Naive B cell (primary cell): ENCODE results near the gene IL1RN. TPM values are rescaled to one million over a fixed set of nuclear protein-coding genes. Genes with fewer than 3 reads are reported as not detected.

Source experiments
- ATAC-seq, 2 donors: fragments of 150-1000 bp; cut with Tn5 transposase; 2 replicates each; pipeline ENCODE4 v1.10.0; 2021; ENCODE audit warnings: low read depth in 2 of 2, mild to moderate bottlenecking in 2 of 2, moderate library complexity in 2 of 2
- DNase-seq: peaks from one replicate; pipeline ENCODE4 v3.0.0; 2022
- H3K27ac Mint-ChIP-seq, 6 donors: one replicate each; pipeline ENCODE4 v1.8.0; 2020 to 2022; ENCODE audit warnings: mild to moderate bottlenecking in 6 of 6, mixed read lengths in 6 of 6, moderate library complexity in 5 of 6, inconsistent platforms in 2 of 6
- H3K27me3 Mint-ChIP-seq, 3 donors: one replicate each; pipeline ENCODE4 v1.8.0; 2021 to 2022; ENCODE audit warnings: mixed read lengths in 3 of 3, mild to moderate bottlenecking in 1 of 3
- H3K36me3 Mint-ChIP-seq, 2 donors: one replicate each; pipeline ENCODE4 v1.8.0; 2020 to 2022; ENCODE audit warnings: mixed read lengths in 2 of 2, inconsistent platforms in 1 of 2, mild to moderate bottlenecking in 1 of 2
- H3K4me1 Mint-ChIP-seq, 3 donors: one replicate each; pipeline ENCODE4 v1.8.0; 2020 to 2022; ENCODE audit warnings: mixed read lengths in 3 of 3, inconsistent platforms in 1 of 3, mild to moderate bottlenecking in 1 of 3, moderate library complexity in 1 of 3
- H3K4me3 Mint-ChIP-seq, 8 donors: one replicate each; pipeline ENCODE4 v1.8.0; 2020 to 2022; ENCODE audit warnings: mild to moderate bottlenecking in 8 of 8, mixed read lengths in 8 of 8, moderate library complexity in 8 of 8, inconsistent platforms in 2 of 8
- H3K9me3 Mint-ChIP-seq, 7 donors: one replicate each; pipeline ENCODE4 v1.8.0; 2020 to 2022; ENCODE audit warnings: mixed read lengths in 7 of 7, mild to moderate bottlenecking in 5 of 7, inconsistent platforms in 2 of 7, moderate library complexity in 1 of 7
- polyA plus RNA-seq, 6 donors: library from polyadenylated mRNA; unstranded; fragments of 300-500 nt; fragmentation: Illumina TruSeq; gene quantifications; one replicate each; pipeline ENCODE4 v1.2.3, GENCODE V29; 2021; ENCODE audit warnings: low read depth in 6 of 6

IL1RN gene
- polyA plus RNA-seq, 6 donors from 2014 or later: 0.14 to 0.29 TPM; not detected in 4

- peak overlapping the region in 2 of 8 donors; percentile 8 to 19 for H3K4me3 Mint-ChIP-seq
- no peaks in the 10 kb centered on the region for H3K36me3 Mint-ChIP-seq
- peaks cover 6 to 19% (median 18%) of the 10 kb centered on the region in 3 donors for H3K27me3 Mint-ChIP-seq
- peaks cover 23 to 35% (median 25%) of the 10 kb centered on the region in 3 donors for H3K4me1 Mint-ChIP-seq
- DNase-seq (no peak), ATAC-seq (peak; percentile 35 to 50)
- peak overlapping the region in 3 of 6 donors; percentile 27 to 50 (median 35) for H3K27ac Mint-ChIP-seq
- no peaks in the 10 kb centered on the region for H3K9me3 Mint-ChIP-seq
These were observed 3.0 kb upstream of the IL1RN start for GRCh38 chr2:113124181-113124961.

- peaks cover 23 to 29% (median 24%) of the 10 kb centered on the region in 3 donors for H3K4me1 Mint-ChIP-seq
- DNase-seq (no peak), ATAC-seq (no peak)
- H3K27ac Mint-ChIP-seq: no peak overlapping the region
- no peaks in the 10 kb centered on the region for H3K36me3 Mint-ChIP-seq
- peaks cover 6 to 19% (median 18%) of the 10 kb centered on the region in 3 donors for H3K27me3 Mint-ChIP-seq
- H3K4me3 Mint-ChIP-seq: no peak overlapping the region
- H3K9me3 Mint-ChIP-seq: no peaks in the 10 kb centered on the region
These were observed 2.2 kb upstream of the IL1RN start for GRCh38 chr2:113124984-113125855.

DNA sequence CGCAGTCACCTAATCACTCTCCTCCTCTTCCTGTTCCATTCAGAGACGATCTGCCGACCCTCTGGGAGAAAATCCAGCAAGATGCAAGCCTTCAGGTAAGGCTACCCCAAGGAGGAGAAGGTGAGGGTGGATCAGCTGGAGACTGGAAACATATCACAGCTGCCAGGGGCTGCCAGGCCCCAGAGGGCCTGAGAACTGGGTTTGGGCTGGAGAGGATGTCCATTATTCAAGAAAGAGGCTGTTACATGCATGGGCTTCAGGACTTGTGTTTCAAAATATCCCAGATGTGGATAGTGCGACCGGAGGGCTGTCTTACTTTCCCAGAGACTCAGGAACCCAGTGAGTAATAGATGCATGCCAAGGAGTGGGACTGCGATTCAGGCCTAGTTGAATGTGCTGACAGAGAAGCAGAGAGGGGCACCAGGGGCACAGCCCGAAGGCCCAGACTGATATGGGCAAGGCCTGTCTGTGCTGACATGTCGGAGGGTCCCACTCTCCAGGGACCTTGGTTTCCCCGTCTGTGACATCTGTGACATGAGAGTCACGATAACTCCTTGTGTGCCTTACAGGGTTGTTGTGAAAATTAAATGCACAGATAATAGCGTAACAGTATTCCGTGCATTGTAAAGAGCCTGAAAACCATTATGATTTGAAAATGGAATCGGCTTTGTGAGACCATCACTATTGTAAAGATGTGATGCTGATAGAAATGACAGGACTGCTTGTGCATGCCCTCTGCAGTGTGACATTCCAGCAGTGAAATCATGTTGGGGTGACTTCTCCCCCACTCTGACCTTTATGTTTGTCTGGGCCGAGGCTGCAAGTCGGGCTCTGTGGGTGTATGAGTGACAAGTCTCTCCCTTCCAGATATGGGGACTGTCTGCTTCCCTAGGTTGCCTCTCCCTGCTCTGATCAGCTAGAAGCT is 510 bp downstream of the IL1RN start:
- no peaks in the 10 kb centered on the region for H3K9me3 Mint-ChIP-seq
- H3K4me3 Mint-ChIP-seq: peak overlapping the region in 2 of 8 donors; percentile 37 to 73
- peaks cover 11 to 15% (median 13%) of the 10 kb centered on the region in 3 donors for H3K4me1 Mint-ChIP-seq
- DNase-seq (no peak), ATAC-seq (no peak)
- H3K27ac Mint-ChIP-seq: peak overlapping the region in 2 of 6 donors; percentile 42 to 52
- no peaks in the 10 kb centered on the region for H3K36me3 Mint-ChIP-seq
- peaks cover 6 to 30% (median 27%) of the 10 kb centered on the region in 3 donors for H3K27me3 Mint-ChIP-seq

DNA sequence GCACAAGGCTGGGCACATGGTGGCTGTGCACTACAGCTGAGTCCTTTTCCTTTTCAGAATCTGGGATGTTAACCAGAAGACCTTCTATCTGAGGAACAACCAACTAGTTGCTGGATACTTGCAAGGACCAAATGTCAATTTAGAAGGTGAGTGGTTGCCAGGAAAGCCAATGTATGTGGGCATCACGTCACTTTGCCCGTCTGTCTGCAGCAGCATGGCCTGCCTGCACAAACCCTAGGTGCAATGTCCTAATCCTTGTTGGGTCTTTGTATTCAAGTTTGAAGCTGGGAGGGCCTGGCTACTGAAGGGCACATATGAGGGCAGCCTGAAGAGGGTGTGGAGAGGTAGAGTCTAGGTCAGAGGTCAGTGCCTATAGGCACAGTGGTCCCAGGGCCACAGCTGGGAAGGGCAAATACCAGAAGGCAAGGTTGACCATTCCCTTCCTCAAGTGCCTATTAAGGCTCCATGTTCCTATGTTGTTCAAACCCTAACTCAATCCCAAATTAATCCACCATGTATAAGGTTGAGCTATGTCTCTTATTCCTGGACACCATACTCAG is 2.2 kb downstream of the IL1RN start:
- DNase-seq (no peak), ATAC-seq (no peak)
- Mint-ChIP-seq H3K27me3 (peaks cover 2 to 28% (median 25%) of the 10 kb centered on the region in 3 donors), H3K36me3 (no peaks in the 10 kb centered on the region), H3K9me3 (no peaks in the 10 kb centered on the region), H3K4me1 (peaks cover 2 to 5% (median 3%) of the 10 kb centered on the region in 3 donors), H3K27ac (peak overlapping the region in 1 of 6 donors; percentile 76), H3K4me3 (no peak overlapping the region)

- Mint-ChIP-seq H3K27ac (no peak overlapping the region), H3K4me3 (no peak overlapping the region), H3K27me3 (peaks cover 0 to 23% (median 18%) of the 10 kb centered on the region in 3 donors), H3K4me1 (peaks cover 0 to 4% (median 0%) of the 10 kb centered on the region in 3 donors), H3K36me3 (no peaks in the 10 kb centered on the region), H3K9me3 (no peaks in the 10 kb centered on the region)
- DNase-seq (no peak), ATAC-seq (no peak)
These were observed 4.2 kb downstream of the IL1RN start for GRCh38 chr2:113131352-113132185.

DNA sequence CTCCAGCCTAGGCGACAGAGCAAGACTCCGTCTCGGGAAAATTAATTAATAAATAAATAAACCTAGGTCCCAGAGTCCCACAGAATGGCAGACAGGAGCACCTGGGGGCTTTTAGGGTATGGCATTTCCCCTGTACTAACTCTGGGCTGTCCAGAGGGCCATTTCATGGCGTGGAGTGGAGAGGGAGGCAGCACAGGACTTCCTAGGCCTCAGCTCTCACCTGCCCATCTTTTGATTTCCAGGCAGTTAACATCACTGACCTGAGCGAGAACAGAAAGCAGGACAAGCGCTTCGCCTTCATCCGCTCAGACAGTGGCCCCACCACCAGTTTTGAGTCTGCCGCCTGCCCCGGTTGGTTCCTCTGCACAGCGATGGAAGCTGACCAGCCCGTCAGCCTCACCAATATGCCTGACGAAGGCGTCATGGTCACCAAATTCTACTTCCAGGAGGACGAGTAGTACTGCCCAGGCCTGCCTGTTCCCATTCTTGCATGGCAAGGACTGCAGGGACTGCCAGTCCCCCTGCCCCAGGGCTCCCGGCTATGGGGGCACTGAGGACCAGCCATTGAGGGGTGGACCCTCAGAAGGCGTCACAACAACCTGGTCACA is 5.1 kb downstream of the IL1RN start:
- H3K27ac Mint-ChIP-seq: no peak overlapping the region
- H3K4me1 Mint-ChIP-seq: peaks cover 5 to 6% (median 6%) of the 10 kb centered on the region in 3 donors
- ATAC-seq: no peak

DNA sequence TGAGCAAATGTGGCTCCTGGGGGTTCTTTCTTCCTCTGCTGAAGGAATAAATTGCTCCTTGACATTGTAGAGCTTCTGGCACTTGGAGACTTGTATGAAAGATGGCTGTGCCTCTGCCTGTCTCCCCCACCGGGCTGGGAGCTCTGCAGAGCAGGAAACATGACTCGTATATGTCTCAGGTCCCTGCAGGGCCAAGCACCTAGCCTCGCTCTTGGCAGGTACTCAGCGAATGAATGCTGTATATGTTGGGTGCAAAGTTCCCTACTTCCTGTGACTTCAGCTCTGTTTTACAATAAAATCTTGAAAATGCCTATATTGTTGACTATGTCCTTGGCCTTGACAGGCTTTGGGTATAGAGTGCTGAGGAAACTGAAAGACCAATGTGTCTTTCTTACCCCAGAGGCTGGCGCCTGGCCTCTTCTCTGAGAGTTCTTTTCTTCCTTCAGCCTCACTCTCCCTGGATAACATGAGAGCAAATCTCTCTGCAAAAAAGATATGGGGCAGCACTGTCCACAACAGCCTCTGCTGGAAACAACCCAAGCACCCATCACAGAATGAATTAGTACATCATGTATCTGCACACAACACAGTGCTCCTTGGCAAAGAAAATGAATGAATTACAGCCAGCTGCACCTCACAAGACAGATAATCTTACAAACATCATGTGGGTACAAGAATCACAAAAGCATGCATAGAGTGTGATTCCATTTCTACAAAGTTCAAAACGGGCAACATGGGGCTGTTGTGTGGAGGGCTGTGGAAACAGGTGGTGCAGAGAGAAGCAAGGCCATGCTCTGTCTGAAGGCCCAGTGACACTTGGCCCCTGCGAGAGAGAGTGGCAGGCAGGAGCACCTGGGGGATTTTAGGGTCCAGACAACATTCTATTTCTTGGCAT is 6.6 kb downstream of the IL1RN start:
- no peak for ATAC-seq
- H3K4me3 Mint-ChIP-seq: no peak overlapping the region
- peaks cover 0 to 18% (median 13%) of the 10 kb centered on the region in 3 donors for H3K27me3 Mint-ChIP-seq
- H3K27ac Mint-ChIP-seq: peak overlapping the region in 2 of 6 donors; percentile 78
- H3K36me3 Mint-ChIP-seq: no peaks in the 10 kb centered on the region
- no peaks in the 10 kb centered on the region for H3K9me3 Mint-ChIP-seq
- H3K4me1 Mint-ChIP-seq: peaks cover 12 to 16% (median 16%) of the 10 kb centered on the region in 3 donors
- no peak for DNase-seq

More for the DNA sequence above, 5.1 kb downstream of the IL1RN start:
- no peak overlapping the region for H3K4me3 Mint-ChIP-seq
- no peak for DNase-seq
- H3K36me3 Mint-ChIP-seq: no peaks in the 10 kb centered on the region
- no peaks in the 10 kb centered on the region for H3K9me3 Mint-ChIP-seq
- peaks cover 0 to 18% (median 14%) of the 10 kb centered on the region in 3 donors for H3K27me3 Mint-ChIP-seq

DNA sequence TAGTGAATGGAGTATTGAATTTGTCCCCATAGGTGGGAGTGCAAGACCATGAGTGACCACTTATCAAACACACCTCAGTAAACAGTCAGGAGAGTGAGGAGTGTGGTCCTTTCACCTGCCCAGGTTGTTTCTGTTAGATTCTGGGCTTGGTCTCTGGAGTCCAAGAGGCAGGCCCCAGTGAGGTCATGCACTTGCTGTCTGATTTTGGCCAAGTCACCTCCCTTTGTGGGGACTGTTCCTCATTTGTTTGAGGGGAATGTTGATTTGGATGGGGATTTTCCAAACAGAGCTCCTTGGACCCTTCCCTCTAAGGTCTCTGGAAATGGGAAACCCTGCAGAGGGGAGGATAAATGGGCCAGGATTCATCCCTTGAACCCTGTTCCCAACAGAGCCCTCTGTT is 7.3 kb downstream of the IL1RN start:
- Mint-ChIP-seq H3K27me3 (peaks cover 0 to 18% (median 13%) of the 10 kb centered on the region in 3 donors), H3K36me3 (no peaks in the 10 kb centered on the region), H3K4me1 (peaks cover 18 to 24% (median 18%) of the 10 kb centered on the region in 3 donors), H3K4me3 (no peak overlapping the region), H3K27ac (no peak overlapping the region), H3K9me3 (no peaks in the 10 kb centered on the region)
- ATAC-seq (no peak), DNase-seq (no peak)

GRCh38 chr2:113135317-113135716 is 7.9 kb downstream of the IL1RN start:
- DNase-seq (no peak), ATAC-seq (no peak)
- H3K9me3 Mint-ChIP-seq: no peaks in the 10 kb centered on the region
- no peak overlapping the region for H3K4me3 Mint-ChIP-seq
- H3K36me3 Mint-ChIP-seq: no peaks in the 10 kb centered on the region
- H3K27ac Mint-ChIP-seq: no peak overlapping the region
- H3K4me1 Mint-ChIP-seq: peaks cover 18 to 24% (median 18%) of the 10 kb centered on the region in 3 donors
- H3K27me3 Mint-ChIP-seq: peaks cover 0 to 18% (median 13%) of the 10 kb centered on the region in 3 donors

DNA sequence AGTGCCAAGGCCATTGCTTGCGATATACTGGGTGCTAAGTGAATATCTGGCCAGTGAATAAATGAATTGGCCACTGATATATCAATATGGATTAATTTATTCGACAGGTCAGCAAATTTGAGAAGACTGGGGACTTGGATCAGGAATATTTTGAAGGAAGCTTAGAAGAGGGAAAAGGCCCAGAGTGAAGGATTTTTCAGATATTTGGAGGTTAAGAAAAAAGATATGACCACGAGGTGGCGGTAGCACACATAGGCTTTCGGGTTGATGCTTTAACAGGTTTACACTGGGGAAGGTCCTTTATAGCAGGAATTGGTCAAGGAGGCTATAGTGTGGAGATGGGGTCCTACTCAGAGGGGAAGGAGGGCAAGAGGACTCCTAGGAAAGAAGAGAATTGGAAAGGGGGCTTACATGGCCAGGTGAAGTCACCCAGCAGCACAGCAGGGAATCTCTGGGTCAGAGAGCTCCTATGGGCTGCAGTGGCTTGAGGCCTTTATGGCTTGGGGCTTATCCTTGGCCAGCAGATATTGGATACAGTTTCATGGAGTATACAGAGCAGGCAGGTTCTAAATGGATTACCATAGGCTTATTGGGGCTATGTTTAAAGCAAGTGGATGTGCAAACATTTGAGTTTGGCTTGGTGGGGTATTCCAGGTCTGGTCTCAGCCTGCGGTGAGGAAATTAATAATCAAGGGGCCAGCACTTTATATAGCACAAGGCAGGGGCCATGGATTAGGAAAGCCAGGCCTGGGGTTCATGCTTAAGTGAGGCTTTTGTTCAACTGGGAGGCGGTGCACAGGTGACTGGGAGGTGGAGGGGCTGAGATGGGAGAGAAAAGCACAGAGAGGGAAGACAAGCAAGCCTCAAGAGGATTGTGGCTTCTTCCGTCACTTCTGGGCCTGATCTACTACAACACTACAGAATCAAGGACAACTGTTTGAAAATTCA is 9.7 kb downstream of the IL1RN start:
- peak in 1 of 2 donors; percentile 58 for ATAC-seq
- peak; percentile 37 for DNase-seq
- Mint-ChIP-seq H3K27me3 (peaks cover 0 to 8% (median 5%) of the 10 kb centered on the region in 3 donors), H3K27ac (no peak overlapping the region), H3K36me3 (no peaks in the 10 kb centered on the region), H3K4me1 (peaks cover 18 to 24% (median 22%) of the 10 kb centered on the region in 3 donors), H3K9me3 (no peaks in the 10 kb centered on the region), H3K4me3 (no peak overlapping the region)
